HCT116 (cell line): ENCODE results near the gene ADGRA3. TPM values are rescaled to one million over a fixed set of nuclear protein-coding genes. Genes with fewer than 3 reads are reported as not detected.

Source experiments
- ATAC-seq: fragments of 200-7000 bp; cut with Tn5 transposase; 2 replicates; pipeline ENCODE4 v1.9.1; 2020; ENCODE audit warnings: mild to moderate bottlenecking, moderate library complexity
- BruUV-seq: library from RNA; stranded (reverse); fragments of 400-500 nt; replicated peaks from 2 replicates; lab custom pipeline; 2021; lab: Mats Ljungman, UMichigan
- CTCF ChIA-PET: fragments of 300-600 bp; sonication (Branson Sonifier 250); formaldehyde crosslinking; loops from one replicate; lab custom pipeline; 2021; ENCODE audit warnings: antibody characterized with exemption; lab: Charles Lee
- POLR2A ChIA-PET: fragments of 300-600, 350-600 bp; sonication (Branson Sonifier 250); formaldehyde crosslinking; loops from one replicate; lab custom pipeline; 2021; ENCODE audit warnings: antibody characterized with exemption; lab: Charles Lee
- RAD21 ChIA-PET, 2 experiments: fragments of 300-600 bp; sonication (Branson Sonifier 250); formaldehyde crosslinking; loops; one replicate each; lab custom pipeline; 2023; ENCODE audit warnings: low total read pairs in 2 of 2; ENCODE audit not compliant: uncharacterized antibody in 2 of 2, unreplicated experiment in 2 of 2, low non-redundant PET in 1 of 2; lab: Charles Lee
- DNase-seq: peaks from one replicate; pipeline ENCODE4 v3.0.0-alpha.2; 2010; ENCODE audit warnings: low read depth, low spot score
- H2AFZ ChIP-seq: fragments of 200-600 bp; shearing (Covaris generic), sonication (generic); 2 replicates; pipeline ENCODE4 v1.6.1; 2017; ENCODE audit warnings: low read depth, mixed run types, mixed read lengths, antibody characterized with exemption, low read length; ENCODE audit not compliant: poor library complexity, severe bottlenecking
- H3K27ac ChIP-seq: 2 replicates; pipeline ENCODE4 v1.5.1; 2012; ENCODE audit warnings: low read depth, low read length
- H3K27me3 ChIP-seq: fragments of 200-600 bp; sonication (generic); 2 replicates; pipeline ENCODE4 v1.6.1; 2016; ENCODE audit warnings: mixed run types, low read length, mixed read lengths; ENCODE audit not compliant: insufficient read depth
- H3K36me3 ChIP-seq, 2 experiments: fragments of 200-500 bp in 1 of 2; fragments of 200-600 bp in 1 of 2; sonication (Bioruptor generic) in 1 of 2; sonication (generic) in 1 of 2; 2 replicates each; pipeline versions ENCODE4 v1.5.1 to v1.6.1; 2014 to 2016; ENCODE audit warnings: low read length in 2 of 2, inconsistent platforms in 1 of 2, mixed read lengths in 1 of 2, mixed run types in 1 of 2; ENCODE audit not compliant: insufficient read depth in 2 of 2, control insufficient read depth in 1 of 2
- H3K4me1 ChIP-seq, 2 experiments: fragments of 200-600 bp in 1 of 2; sonication (generic) in 1 of 2; 2 replicates each; pipeline versions ENCODE4 v1.5.1 to v1.6.1; 2012 to 2017; ENCODE audit warnings: low read length in 2 of 2, inconsistent platforms in 1 of 2, mild to moderate bottlenecking in 1 of 2, mixed read lengths in 1 of 2, mixed run types in 1 of 2, moderate library complexity in 1 of 2; ENCODE audit not compliant: insufficient read depth in 2 of 2, control insufficient read depth in 1 of 2
- H3K4me2 ChIP-seq: fragments of 200-600 bp; sonication (generic); 2 replicates; pipeline ENCODE4 v1.6.1; 2017; ENCODE audit warnings: mixed run types, low read length, mixed read lengths
- H3K4me3 ChIP-seq, 2 experiments: fragments of 200-600 bp in 1 of 2; sonication (generic) in 1 of 2; replicated peaks in 1 of 2; 2 replicates each; pipeline ENCODE4 v1.5.1; 2011 to 2016; ENCODE audit warnings: low read length in 2 of 2, control low read depth in 1 of 2, low read depth in 1 of 2, mild to moderate bottlenecking in 1 of 2, mixed read lengths in 1 of 2, mixed run types in 1 of 2
- H3K79me2 ChIP-seq: fragments of 200-600 bp; sonication (generic); 2 replicates; pipeline ENCODE4 v1.6.1; 2017; ENCODE audit warnings: mild to moderate bottlenecking, mixed run types, low read length, moderate library complexity, mixed read lengths; ENCODE audit not compliant: insufficient read depth
- H3K9ac ChIP-seq: fragments of 200-600 bp; sonication (generic); 2 replicates; pipeline ENCODE4 v1.6.1; 2016; ENCODE audit warnings: low read length, mixed read lengths
- H3K9me2 ChIP-seq: fragments of 200-600 bp; sonication (generic), shearing (Covaris generic); 2 replicates; pipeline ENCODE4 v1.6.1; 2017; ENCODE audit warnings: mixed run types, mild to moderate bottlenecking, moderate library complexity; ENCODE audit not compliant: insufficient read depth
- H3K9me3 ChIP-seq, 2 experiments: fragments of 200-500 bp in 1 of 2; fragments of 200-600 bp in 1 of 2; sonication (Bioruptor generic) in 1 of 2; sonication (generic) in 1 of 2; 2 replicates each; pipeline ENCODE4 v1.6.1; 2014 to 2017; ENCODE audit warnings: low read length in 2 of 2, mixed read lengths in 2 of 2, inconsistent platforms in 1 of 2, low read depth in 1 of 2, mild to moderate bottlenecking in 1 of 2, mixed run types in 1 of 2, moderate library complexity in 1 of 2; ENCODE audit not compliant: control insufficient read depth in 1 of 2, insufficient read depth in 1 of 2
- H4K20me1 ChIP-seq: fragments of 200-600 bp; sonication (generic), shearing (Covaris generic); 2 replicates; pipeline ENCODE4 v1.6.1; 2017; ENCODE audit warnings: mixed run types, mild to moderate bottlenecking, moderate library complexity; ENCODE audit not compliant: insufficient read depth
- CEBPB ChIP-seq: IDR thresholded peaks from 2 replicates; pipeline ENCODE4 v1.6.1; 2012; ENCODE audit warnings: low read depth
- EGR1 ChIP-seq: IDR thresholded peaks from 2 replicates; pipeline ENCODE4 v1.6.1; 2012; ENCODE audit warnings: low read depth
- ELF1 ChIP-seq: IDR thresholded peaks from 2 replicates; pipeline ENCODE4 v1.6.1; 2012; ENCODE audit warnings: low read depth, borderline replicate concordance
- EZH2 ChIP-seq: fragments of 200-600 bp; sonication (generic); IDR thresholded peaks from 2 replicates; pipeline ENCODE4 v1.6.1; 2017; ENCODE audit warnings: antibody characterized with exemption, mixed run types
- FOSL1 ChIP-seq: IDR thresholded peaks from 2 replicates; pipeline ENCODE4 v1.6.1; 2012; ENCODE audit warnings: low read depth
- POLR2AphosphoS5 ChIP-seq: IDR thresholded peaks from 2 replicates; pipeline ENCODE4 v1.6.1; 2011; ENCODE audit warnings: mild to moderate bottlenecking, low read depth, low read length, moderate library complexity
- RAD21 ChIP-seq: IDR thresholded peaks from 2 replicates; pipeline ENCODE4 v1.6.1; 2012; ENCODE audit warnings: low read depth, mild to moderate bottlenecking
- SIN3A ChIP-seq: IDR thresholded peaks from 2 replicates; pipeline ENCODE4 v1.6.1; 2012; ENCODE audit warnings: low read depth
- SP1 ChIP-seq: IDR thresholded peaks from 2 replicates; pipeline ENCODE4 v1.6.1; 2012; ENCODE audit warnings: low read depth
- SRF ChIP-seq: IDR thresholded peaks from 2 replicates; pipeline ENCODE4 v1.6.1; 2012; ENCODE audit warnings: low read depth
- YY1 ChIP-seq: IDR thresholded peaks from 2 replicates; pipeline ENCODE4 v1.6.1; 2011; ENCODE audit warnings: low read length, low read depth, moderate library complexity, mild to moderate bottlenecking; ENCODE audit not compliant: insufficient replicate concordance; ENCODE audit errors: extremely low read depth
- ZBTB33 ChIP-seq: IDR thresholded peaks from 2 replicates; pipeline ENCODE4 v1.6.1; 2011; ENCODE audit warnings: mild to moderate bottlenecking, low read length, moderate library complexity; ENCODE audit not compliant: insufficient replicate concordance; ENCODE audit errors: extremely low read depth
- ZFX ChIP-seq: fragments of 450-650 bp; IDR thresholded peaks from 2 replicates; pipeline ENCODE4 v1.6.1; 2017
- ZNF274 ChIP-seq: fragments of 200-500 bp; sonication (Bioruptor generic); IDR thresholded peaks from 2 replicates; pipeline ENCODE4 v1.6.1; 2014; ENCODE audit warnings: mild to moderate bottlenecking, low read depth, low read length, inconsistent platforms
- intact Hi-C: fragments of 100-400 bp; cut with micrococcal nuclease; formaldehyde crosslinking; loops from 2 replicates; pipeline ENCODE4 v1.10.0; 2022
- total RNA-seq: library from RNA; stranded (reverse); gene quantifications from one replicate; pipeline ENCODE4 v1.2.1, GENCODE V29; 2021; ENCODE audit not compliant: unreplicated experiment
- TF ChIP-seq, protein P1 (sequence below): IDR thresholded peaks from 2 replicates; pipeline ENCODE4 v1.6.1; 2012

The ADGRA3 gene
- total RNA-seq, 1 experiment from 2014 or later: 43.0 TPM

DNA sequence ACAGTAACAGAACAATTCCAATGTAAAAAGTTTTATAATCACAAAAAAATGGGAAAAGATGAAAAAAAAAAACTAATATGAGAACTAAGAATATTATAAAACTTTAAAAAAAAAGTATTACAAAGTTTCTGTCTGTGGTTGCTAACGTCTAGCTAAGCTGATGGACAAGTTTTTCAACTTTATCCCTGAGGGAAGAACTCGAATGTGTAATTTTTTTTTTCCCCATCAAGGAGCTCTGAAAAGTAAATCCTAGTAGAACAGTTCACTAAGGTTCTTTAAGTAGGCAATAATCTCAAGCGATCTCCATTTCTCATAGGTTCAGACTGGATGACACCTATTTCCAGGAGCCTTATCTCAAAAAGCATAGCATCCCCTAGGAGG is 14.2 kb downstream of the ADGRA3 start:
- peaks cover 4% of the 10 kb centered on the region; the same call in 1 of the 2 replicates for H4K20me1 ChIP-seq
- no peak for TF ChIP-seq ZNF274
- no peak for TF ChIP-seq EZH2
- TF ChIP-seq SP1: no peak
- no peak for TF ChIP-seq SRF
- H3K27me3 ChIP-seq: no peaks in the 10 kb centered on the region
- no peak overlapping the region for H3K4me2 ChIP-seq
- H3K9me2 ChIP-seq: no peaks in the 10 kb centered on the region
- peaks cover 0 to 14% of the 10 kb centered on the region in 2 experiments for H3K4me1 ChIP-seq
- POLR2A ChIA-PET: interaction anchor here (0.9 to 1.1 kb wide), 2 partner anchors 13 to 27 kb away, joined by 4 to 5 read pairs; no protein-coding TSS in a partner anchor
- H3K4me3 ChIP-seq: no peak overlapping the region
- no TSS peak for BruUV-seq
- RAD21 ChIA-PET: interaction anchor here in 1 of 2 experiments (0.7 kb wide), 1 partner anchor 112 kb away, joined by 6 read pairs; no protein-coding TSS in a partner anchor
- no peak for DNase-seq
- intact Hi-C loops: no loop called here
- no peak overlapping the region for H3K27ac ChIP-seq
- H3K79me2 ChIP-seq: peaks cover 54% of the 10 kb centered on the region
- ATAC-seq: no peak
- H3K9ac ChIP-seq: no peak overlapping the region
- CTCF ChIA-PET: no interaction called here
- H3K9me3 ChIP-seq: no peaks in the 10 kb centered on the region
- H2AFZ ChIP-seq: no peak overlapping the region
- H3K36me3 ChIP-seq: no peaks in the 10 kb centered on the region

GRCh38 chr4:22500831-22501714 is 14.8 kb downstream of the ADGRA3 start:
- no peak overlapping the region for H2AFZ ChIP-seq
- no peaks in the 10 kb centered on the region for H3K9me3 ChIP-seq
- DNase-seq (peak; percentile 66), ATAC-seq (peak; percentile 80)
- no peaks in the 10 kb centered on the region for H3K27me3 ChIP-seq
- intact Hi-C loops: no loop called here
- peaks cover 0 to 14% of the 10 kb centered on the region in 2 experiments for H3K4me1 ChIP-seq
- H3K79me2 ChIP-seq: peaks cover 54% of the 10 kb centered on the region
- ChIA-PET RAD21 (interaction anchor here in 1 of 2 experiments (0.7 kb wide), 1 partner anchor 113 kb away, joined by 6 read pairs; no protein-coding TSS in a partner anchor), CTCF (no interaction called here), POLR2A (interaction anchor here (0.9 kb wide), 1 partner anchor 26 kb away, joined by 4 read pairs; no protein-coding TSS in a partner anchor)
- H3K9ac ChIP-seq: peak overlapping the region; percentile 22; the same call in 1 of the 2 replicates
- no peaks in the 10 kb centered on the region for H3K9me2 ChIP-seq
- H3K4me2 ChIP-seq: no peak overlapping the region
- peaks cover 4% of the 10 kb centered on the region; the same call in 1 of the 2 replicates for H4K20me1 ChIP-seq
- no peaks in the 10 kb centered on the region for H3K36me3 ChIP-seq
- 0 out of 4 replicates have a peak overlapping the region, but pooled peaks of 1 of the 2 experiments have one; percentile 3 for H3K4me3 ChIP-seq
- BruUV-seq: no TSS peak
- H3K27ac ChIP-seq: no peak overlapping the region
- TF ChIP-seq ZBTB33 (no peak), ELF1 (no peak), EZH2 (no peak), SIN3A (no peak; the same call in 1 of the 2 replicates), POLR2AphosphoS5 (no peak; the same call in 1 of the 2 replicates), FOSL1 (peak; percentile 85), CEBPB (no peak), ZNF274 (no peak), YY1 (no peak), ZFX (no peak), RAD21 (no peak), SP1 (peak; percentile 57), EGR1 (peak; percentile 31; the same call in 1 of the 2 replicates)
- TF ChIP-seq, protein P1, sequence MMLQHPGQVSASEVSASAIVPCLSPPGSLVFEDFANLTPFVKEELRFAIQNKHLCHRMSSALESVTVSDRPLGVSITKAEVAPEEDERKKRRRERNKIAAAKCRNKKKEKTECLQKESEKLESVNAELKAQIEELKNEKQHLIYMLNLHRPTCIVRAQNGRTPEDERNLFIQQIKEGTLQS: no peak
